Activated CD4-positive, alpha-beta T cell treated with anti-CD3 and anti-CD28 coated beads, Interleukin-2, amount 10 ng/mL, durations not matched to agents 7 days and 5 days (primary cell): Measurements from ENCODE around the gene MIPEP. TPM values are rescaled to one million over a fixed set of nuclear protein-coding genes. Genes with fewer than 3 reads are reported as not detected.
"Not testable (repeated sequence)": the region's sequence is repeated elsewhere in the genome, so short reads cannot be mapped to it uniquely, and the experiment has no call there.

ENCODE experiments used
- CTCF ChIA-PET: fragments of 350-600 bp; sonication (Branson Sonifier 250); formaldehyde crosslinking; loops from one replicate; lab custom pipeline; 2021; ENCODE audit warnings: antibody characterized with exemption; lab: Charles Lee
- POLR2A ChIA-PET: fragments of 350-600 bp; sonication (Branson Sonifier 250); formaldehyde crosslinking; loops from one replicate; lab custom pipeline; 2021; ENCODE audit warnings: antibody characterized with exemption; lab: Charles Lee
- DNase-seq: peaks from one replicate; pipeline ENCODE4 v3.0.0-alpha.2; 2020
- H3K27ac Mint-ChIP-seq: one replicate; pipeline ENCODE4 v1.8.0; 2021; ENCODE audit warnings: mild to moderate bottlenecking, moderate library complexity, mixed read lengths
- H3K27me3 Mint-ChIP-seq: one replicate; pipeline ENCODE4 v1.8.0; 2021; ENCODE audit warnings: mixed read lengths
- H3K36me3 Mint-ChIP-seq: one replicate; pipeline ENCODE4 v1.8.0; 2021; ENCODE audit warnings: low read depth, mixed read lengths
- H3K4me1 Mint-ChIP-seq: one replicate; pipeline ENCODE4 v1.8.0; 2021; ENCODE audit warnings: mixed read lengths
- H3K4me3 Mint-ChIP-seq: one replicate; pipeline ENCODE4 v1.8.0; 2021; ENCODE audit warnings: mild to moderate bottlenecking, moderate library complexity, mixed read lengths
- H3K9me3 Mint-ChIP-seq: one replicate; pipeline ENCODE4 v1.8.0; 2021; ENCODE audit warnings: mixed read lengths
- total RNA-seq, 2 experiments: library from RNA; stranded (reverse); gene quantifications; one replicate each; pipeline ENCODE4 v1.2.3, GENCODE V29; 2021

MIPEP gene
- total RNA-seq, 2 experiments from 2014 or later: 8.2 to 10.0 TPM

- DNase-seq, H3K4me1 Mint-ChIP-seq, H3K4me3 Mint-ChIP-seq, H3K27me3 Mint-ChIP-seq, H3K36me3 Mint-ChIP-seq, H3K9me3 Mint-ChIP-seq, POLR2A ChIA-PET, H3K27ac Mint-ChIP-seq: not testable (repeated sequence)
- CTCF ChIA-PET: interaction anchor here (0.8 kb wide), 1 partner anchor 1849 kb away, joined by 3 read pairs; no protein-coding TSS in a partner anchor
Measured at GRCh38 chr13:23880493-23881401, 8.5 kb downstream of the MIPEP start.

- Mint-ChIP-seq H3K36me3 (peaks cover 4% of the 10 kb centered on the region), H3K27ac (no peak overlapping the region), H3K4me3 (no peak overlapping the region), H3K27me3 (no peaks in the 10 kb centered on the region), H3K4me1 (no peaks in the 10 kb centered on the region), H3K9me3 (no peaks in the 10 kb centered on the region)
- CTCF ChIA-PET: no interaction called here
- POLR2A ChIA-PET: no interaction called here
- no peak for DNase-seq
Measured at GRCh38 chr13:23877286-23877685, 11.9 kb downstream of the MIPEP start.

- Mint-ChIP-seq H3K27me3 (no peaks in the 10 kb centered on the region), H3K27ac (no peak overlapping the region), H3K36me3 (peaks cover 4% of the 10 kb centered on the region), H3K4me3 (no peak overlapping the region), H3K4me1 (no peaks in the 10 kb centered on the region), H3K9me3 (no peaks in the 10 kb centered on the region)
- POLR2A ChIA-PET: no interaction called here
- DNase-seq: no peak
- CTCF ChIA-PET: no interaction called here
Measured at GRCh38 chr13:23876265-23876664, 12.9 kb downstream of the MIPEP start.

- no peak for DNase-seq
Measured at GRCh38 chr13:23871616-23872220, 17.5 kb downstream of the MIPEP start.

GRCh38 chr13:23870356-23871140 lies 18.7 kb downstream of the MIPEP start:
- H3K27me3 Mint-ChIP-seq: no peaks in the 10 kb centered on the region
- H3K4me3 Mint-ChIP-seq: no peak overlapping the region
- no peak for DNase-seq
- no peaks in the 10 kb centered on the region for H3K36me3 Mint-ChIP-seq
- H3K9me3 Mint-ChIP-seq: no peaks in the 10 kb centered on the region
- POLR2A ChIA-PET: no interaction called here
- CTCF ChIA-PET: interaction anchor here (1.1 kb wide), 1 partner anchor 18 kb away, joined by 4 read pairs; no protein-coding TSS in a partner anchor
- no peak overlapping the region for H3K27ac Mint-ChIP-seq
- peaks cover 3% of the 10 kb centered on the region for H3K4me1 Mint-ChIP-seq

More at GRCh38 chr13:23871616-23872220, 17.5 kb downstream of the MIPEP start:
- Mint-ChIP-seq H3K27ac (no peak overlapping the region), H3K4me1 (no peaks in the 10 kb centered on the region), H3K36me3 (no peaks in the 10 kb centered on the region), H3K27me3 (no peaks in the 10 kb centered on the region), H3K9me3 (no peaks in the 10 kb centered on the region), H3K4me3 (no peak overlapping the region)
- ChIA-PET POLR2A (no interaction called here), CTCF (no interaction called here)

GRCh38 chr13:23868521-23868920 lies 20.7 kb downstream of the MIPEP start:
- CTCF ChIA-PET: interaction anchor here (0.8 kb wide), 1 partner anchor 21 kb away, joined by 3 read pairs; no protein-coding TSS in a partner anchor

GRCh38 chr13:23867027-23867491 lies 22.1 kb downstream of the MIPEP start:
- CTCF ChIA-PET: no interaction called here
- POLR2A ChIA-PET: no interaction called here
- Mint-ChIP-seq H3K27ac (no peak overlapping the region), H3K27me3 (no peaks in the 10 kb centered on the region), H3K36me3 (no peaks in the 10 kb centered on the region), H3K9me3 (no peaks in the 10 kb centered on the region), H3K4me1 (peaks cover 6% of the 10 kb centered on the region), H3K4me3 (no peak overlapping the region)
- DNase-seq: no peak

More at GRCh38 chr13:23868521-23868920, 20.7 kb downstream of the MIPEP start:
- Mint-ChIP-seq H3K9me3 (no peaks in the 10 kb centered on the region), H3K36me3 (no peaks in the 10 kb centered on the region), H3K4me3 (no peak overlapping the region), H3K27me3 (no peaks in the 10 kb centered on the region), H3K4me1 (peaks cover 6% of the 10 kb centered on the region), H3K27ac (no peak overlapping the region)
- POLR2A ChIA-PET: no interaction called here
- no peak for DNase-seq

- H3K4me3 Mint-ChIP-seq: no peak overlapping the region
- ChIA-PET POLR2A (no interaction called here), CTCF (no interaction called here)
- H3K4me1 Mint-ChIP-seq: peaks cover 6% of the 10 kb centered on the region
- no peaks in the 10 kb centered on the region for H3K9me3 Mint-ChIP-seq
- H3K27me3 Mint-ChIP-seq: no peaks in the 10 kb centered on the region
- DNase-seq: no peak
- no peak overlapping the region for H3K27ac Mint-ChIP-seq
- no peaks in the 10 kb centered on the region for H3K36me3 Mint-ChIP-seq
Measured at GRCh38 chr13:23866420-23867026, 22.7 kb downstream of the MIPEP start.

DNA sequence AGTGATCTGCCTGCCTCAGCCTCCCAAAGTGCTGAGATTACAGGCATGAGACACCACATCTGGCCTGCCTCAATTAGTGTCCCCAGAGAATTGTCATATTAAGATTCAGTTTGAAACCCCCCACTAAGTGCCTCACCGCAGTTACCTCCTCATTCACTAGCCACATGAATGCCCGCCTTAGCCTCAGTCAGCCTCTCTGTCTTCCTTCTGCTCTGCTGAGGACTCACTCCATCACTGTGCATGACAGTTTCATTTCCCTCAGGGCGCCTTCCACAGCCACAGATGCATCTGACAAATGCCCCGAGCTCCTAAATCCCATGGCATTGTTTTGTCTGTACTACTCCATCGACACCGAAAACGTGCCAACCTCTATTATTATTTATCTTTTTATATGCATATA lies 23.3 kb downstream of the MIPEP start:
- Mint-ChIP-seq H3K36me3 (no peaks in the 10 kb centered on the region), H3K9me3 (no peaks in the 10 kb centered on the region), H3K4me1 (peaks cover 6% of the 10 kb centered on the region), H3K27ac (no peak overlapping the region), H3K27me3 (no peaks in the 10 kb centered on the region), H3K4me3 (no peak overlapping the region)
- ChIA-PET CTCF (no interaction called here), POLR2A (no interaction called here)
- DNase-seq: no peak

DNA sequence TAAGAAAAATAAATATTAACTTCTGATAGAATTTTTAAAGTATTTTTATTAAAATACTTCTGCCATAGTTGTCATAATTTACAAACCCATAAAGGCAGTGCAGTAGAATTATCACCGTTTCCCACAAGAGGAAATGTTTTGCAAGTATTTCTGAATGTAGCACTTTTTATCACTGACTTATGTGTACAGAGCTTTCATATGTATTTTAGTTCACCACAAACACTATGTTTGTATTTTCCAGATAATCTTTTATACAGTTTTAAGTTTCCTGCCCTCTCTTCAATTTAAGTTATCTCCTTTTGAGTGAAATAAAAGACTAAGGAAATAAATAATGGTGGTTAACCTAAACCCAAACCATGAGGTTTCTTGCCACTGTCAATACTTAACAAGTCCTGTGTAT lies 24.2 kb downstream of the MIPEP start:
- H3K27me3 Mint-ChIP-seq: no peaks in the 10 kb centered on the region
- no peaks in the 10 kb centered on the region for H3K9me3 Mint-ChIP-seq
- no peak overlapping the region for H3K27ac Mint-ChIP-seq
- no peaks in the 10 kb centered on the region for H3K36me3 Mint-ChIP-seq
- no peak overlapping the region for H3K4me3 Mint-ChIP-seq
- ChIA-PET CTCF (no interaction called here), POLR2A (no interaction called here)
- no peak for DNase-seq
- H3K4me1 Mint-ChIP-seq: peaks cover 6% of the 10 kb centered on the region

DNA sequence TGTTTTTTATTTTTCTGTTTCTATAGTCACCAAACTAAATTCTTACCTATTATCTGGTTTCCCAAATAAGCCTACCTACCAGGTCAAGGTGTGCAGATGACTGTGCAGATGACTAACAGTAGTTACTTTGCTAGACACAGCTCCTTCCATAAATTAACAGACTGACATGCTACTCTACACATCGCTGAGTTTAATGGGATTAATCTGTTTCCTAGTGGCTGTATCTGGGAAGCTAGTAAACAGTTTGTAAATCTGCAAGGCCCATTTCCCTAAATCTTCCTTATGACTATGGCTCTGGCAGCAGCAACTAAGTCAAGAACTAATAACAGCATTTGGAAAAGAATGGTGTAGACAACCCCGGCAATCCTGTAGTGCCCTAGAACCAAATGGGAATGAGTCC lies 27.9 kb downstream of the MIPEP start:
- CTCF ChIA-PET: no interaction called here
- no peaks in the 10 kb centered on the region for H3K9me3 Mint-ChIP-seq
- POLR2A ChIA-PET: interaction anchor here (0.6 kb wide), 1 partner anchor 25 kb away, joined by 3 read pairs; no protein-coding TSS in a partner anchor

DNA sequence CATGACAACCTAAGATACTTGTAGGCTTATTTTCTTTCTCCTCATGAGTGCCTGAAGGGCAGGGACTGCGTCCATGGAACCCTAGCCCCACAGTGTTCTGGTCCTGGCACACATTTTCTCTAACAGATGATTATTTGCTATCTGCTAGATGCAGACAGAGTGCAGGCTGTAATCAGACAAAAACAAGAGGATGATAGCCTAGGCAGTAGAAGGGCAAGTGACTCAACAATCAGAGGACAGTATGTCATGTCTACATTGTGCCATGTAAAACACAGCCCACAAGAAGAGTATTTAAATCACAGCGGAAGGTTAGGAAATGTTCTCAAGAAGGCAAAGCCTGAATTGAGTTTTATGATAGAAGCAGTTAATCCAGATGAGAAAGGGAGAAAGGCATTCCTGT lies 29.3 kb downstream of the MIPEP start:
- no peaks in the 10 kb centered on the region for H3K36me3 Mint-ChIP-seq
- no peak overlapping the region for H3K4me3 Mint-ChIP-seq
- no peaks in the 10 kb centered on the region for H3K9me3 Mint-ChIP-seq
- peaks cover 2% of the 10 kb centered on the region for H3K4me1 Mint-ChIP-seq
- CTCF ChIA-PET: no interaction called here
- POLR2A ChIA-PET: no interaction called here
- no peak overlapping the region for H3K27ac Mint-ChIP-seq
- H3K27me3 Mint-ChIP-seq: no peaks in the 10 kb centered on the region
- DNase-seq: no peak

More for the DNA sequence above, 27.9 kb downstream of the MIPEP start:
- no peak overlapping the region for H3K27ac Mint-ChIP-seq
- no peaks in the 10 kb centered on the region for H3K27me3 Mint-ChIP-seq
- H3K36me3 Mint-ChIP-seq: no peaks in the 10 kb centered on the region
- DNase-seq: no peak
- no peak overlapping the region for H3K4me3 Mint-ChIP-seq
- peaks cover 8% of the 10 kb centered on the region for H3K4me1 Mint-ChIP-seq
